ENCODE data around the gene MOB1B.
"Not testable (repeated sequence)": the region's sequence is repeated elsewhere in the genome, so short reads cannot be mapped to it uniquely, and the experiment has no call there.

MOB1B gene

DNA sequence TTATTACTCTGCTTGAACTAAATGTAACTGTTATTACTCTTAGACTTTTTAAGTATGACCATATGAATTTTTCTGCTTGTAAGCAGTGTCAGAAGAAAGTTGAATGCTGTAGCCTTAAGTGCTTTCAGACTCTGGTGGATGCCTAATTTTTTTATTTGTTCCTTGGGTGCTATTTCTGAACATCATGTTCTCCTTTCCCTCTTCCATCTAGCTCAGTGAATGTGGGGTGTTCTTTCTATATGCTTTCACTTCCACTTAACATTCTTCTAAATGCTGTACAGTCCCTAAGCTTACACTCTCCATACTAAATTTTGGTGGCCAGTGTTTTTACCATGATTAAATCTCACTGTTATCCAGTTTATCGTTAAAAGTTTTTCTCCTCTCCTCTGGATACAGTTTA, 94.9 kb downstream of the MOB1B start:
- Histone ChIP-seq H3K79me2 (ENCODE audit: control insufficient read depth, insufficient read depth, low read length) (peaks cover 31% of the 10 kb centered on the region), H3K4me3 (ENCODE audit: low read length) (no peak overlapping the region), H3K56ac (ENCODE audit: low read length) (no peak overlapping the region), H4K8ac (ENCODE audit: low read depth, low read length) (no peak overlapping the region), H2BK120ac (ENCODE audit: low read depth, low read length) (no peak overlapping the region), H2BK5ac (ENCODE audit: low read length) (no peak overlapping the region), H3K4ac (ENCODE audit: low read depth, low read length) (no peak overlapping the region), H3K18ac (ENCODE audit: low read length) (no peak overlapping the region), H3K27ac (ENCODE audit: low read depth, low read length) (no peak overlapping the region), H3K4me1 (ENCODE audit: control insufficient read depth, low read depth, low read length) (peaks cover 4% of the 10 kb centered on the region), H2AK5ac (ENCODE audit: low read length) (no peak overlapping the region), H3K4me2 (ENCODE audit: low read length) (no peak overlapping the region), H3K9ac (ENCODE audit: low read length) (no peak overlapping the region), H3K79me1 (ENCODE audit: low read length) (peaks cover 5% of the 10 kb centered on the region), H3K23ac (ENCODE audit: low read length) (no peak overlapping the region), H3K27me3 (ENCODE audit: insufficient read depth, low read length, poor library complexity) (no peaks in the 10 kb centered on the region), H4K5ac (ENCODE audit: low read length) (no peak overlapping the region), H3K36me3 (ENCODE audit: control insufficient read depth, insufficient read depth, low read length) (no peaks in the 10 kb centered on the region), H2BK15ac (replicated peaks; ENCODE audit: low read depth) (no peak overlapping the region)
- WGBS (ENCODE audit: extremely low coverage, insufficient coverage, low lambda C conversion rate) = no CpG with 5 or more reads among the region's 1 CpG
- no peak for DNase-seq

GRCh38 chr4:70997546-70997945, 95.4 kb downstream of the MOB1B start:
- Histone ChIP-seq H4K8ac (ENCODE audit: low read depth, low read length) (no peak overlapping the region), H3K79me2 (ENCODE audit: control insufficient read depth, insufficient read depth, low read length) (peaks cover 31% of the 10 kb centered on the region), H2BK120ac (ENCODE audit: low read depth, low read length) (no peak overlapping the region), H3K27ac (ENCODE audit: low read depth, low read length) (no peak overlapping the region), H3K36me3 (ENCODE audit: control insufficient read depth, insufficient read depth, low read length) (no peaks in the 10 kb centered on the region), H2BK5ac (ENCODE audit: low read length) (no peak overlapping the region), H3K18ac (ENCODE audit: low read length) (no peak overlapping the region), H2AK5ac (ENCODE audit: low read length) (no peak overlapping the region), H3K79me1 (ENCODE audit: low read length) (peaks cover 5% of the 10 kb centered on the region), H4K5ac (ENCODE audit: low read length) (no peak overlapping the region), H3K23ac (ENCODE audit: low read length) (no peak overlapping the region), H3K4me2 (ENCODE audit: low read length) (no peak overlapping the region), H3K4ac (ENCODE audit: low read depth, low read length) (no peak overlapping the region), H3K9ac (ENCODE audit: low read length) (no peak overlapping the region), H3K4me3 (ENCODE audit: low read length) (no peak overlapping the region), H3K4me1 (ENCODE audit: control insufficient read depth, low read depth, low read length) (peaks cover 4% of the 10 kb centered on the region), H3K56ac (ENCODE audit: low read length) (no peak overlapping the region), H3K27me3 (ENCODE audit: insufficient read depth, low read length, poor library complexity) (no peaks in the 10 kb centered on the region), H2BK15ac (replicated peaks; ENCODE audit: low read depth) (no peak overlapping the region)
- no peak for DNase-seq
- WGBS (ENCODE audit: extremely low coverage, insufficient coverage, low lambda C conversion rate) = no CpG with 5 or more reads among the region's 2 CpGs

- not testable (repeated sequence) for H4K8ac ChIP-seq (ENCODE audit: low read depth, low read length); H3K36me3 ChIP-seq (ENCODE audit: control insufficient read depth, insufficient read depth, low read length); H3K4ac ChIP-seq (ENCODE audit: low read depth, low read length); H3K4me1 ChIP-seq (ENCODE audit: control insufficient read depth, low read depth, low read length); H3K56ac ChIP-seq (ENCODE audit: low read length); H3K9ac ChIP-seq (ENCODE audit: low read length); H2BK5ac ChIP-seq (ENCODE audit: low read length); H3K27me3 ChIP-seq (ENCODE audit: insufficient read depth, low read length, poor library complexity); H3K4me3 ChIP-seq (ENCODE audit: low read length); H2AK5ac ChIP-seq (ENCODE audit: low read length); H3K18ac ChIP-seq (ENCODE audit: low read length); DNase-seq; H2BK15ac ChIP-seq (replicated peaks; ENCODE audit: low read depth); H4K5ac ChIP-seq (ENCODE audit: low read length); H3K79me1 ChIP-seq (ENCODE audit: low read length); H3K27ac ChIP-seq (ENCODE audit: low read depth, low read length); H3K23ac ChIP-seq (ENCODE audit: low read length); H3K4me2 ChIP-seq (ENCODE audit: low read length); H2BK120ac ChIP-seq (ENCODE audit: low read depth, low read length)
- H3K79me2 ChIP-seq (ENCODE audit: control insufficient read depth, insufficient read depth, low read length) = peaks cover 27% of the 10 kb centered on the region
Observed at GRCh38 chr4:70999639-71000038, 97.5 kb downstream of the MOB1B start.

- H3K56ac ChIP-seq (ENCODE audit: low read length); H3K4ac ChIP-seq (ENCODE audit: low read depth, low read length); DNase-seq; H3K9ac ChIP-seq (ENCODE audit: low read length); H3K79me1 ChIP-seq (ENCODE audit: low read length); H2BK120ac ChIP-seq (ENCODE audit: low read depth, low read length); H3K27me3 ChIP-seq (ENCODE audit: insufficient read depth, low read length, poor library complexity); H3K27ac ChIP-seq (ENCODE audit: low read depth, low read length); H3K4me3 ChIP-seq (ENCODE audit: low read length); H3K18ac ChIP-seq (ENCODE audit: low read length); H3K36me3 ChIP-seq (ENCODE audit: control insufficient read depth, insufficient read depth, low read length); H3K23ac ChIP-seq (ENCODE audit: low read length); H2BK15ac ChIP-seq (replicated peaks; ENCODE audit: low read depth); H4K5ac ChIP-seq (ENCODE audit: low read length); H2AK5ac ChIP-seq (ENCODE audit: low read length); H3K4me2 ChIP-seq (ENCODE audit: low read length); H4K8ac ChIP-seq (ENCODE audit: low read depth, low read length); H2BK5ac ChIP-seq (ENCODE audit: low read length); H3K4me1 ChIP-seq (ENCODE audit: control insufficient read depth, low read depth, low read length): not testable (repeated sequence)
- peaks cover 13% of the 10 kb centered on the region for H3K79me2 ChIP-seq (ENCODE audit: control insufficient read depth, insufficient read depth, low read length)
- WGBS (ENCODE audit: extremely low coverage, insufficient coverage, low lambda C conversion rate) = no CpG with 5 or more reads among the region's 4 CpGs
Observed at GRCh38 chr4:71001363-71001762, 99.2 kb downstream of the MOB1B start.

DNA sequence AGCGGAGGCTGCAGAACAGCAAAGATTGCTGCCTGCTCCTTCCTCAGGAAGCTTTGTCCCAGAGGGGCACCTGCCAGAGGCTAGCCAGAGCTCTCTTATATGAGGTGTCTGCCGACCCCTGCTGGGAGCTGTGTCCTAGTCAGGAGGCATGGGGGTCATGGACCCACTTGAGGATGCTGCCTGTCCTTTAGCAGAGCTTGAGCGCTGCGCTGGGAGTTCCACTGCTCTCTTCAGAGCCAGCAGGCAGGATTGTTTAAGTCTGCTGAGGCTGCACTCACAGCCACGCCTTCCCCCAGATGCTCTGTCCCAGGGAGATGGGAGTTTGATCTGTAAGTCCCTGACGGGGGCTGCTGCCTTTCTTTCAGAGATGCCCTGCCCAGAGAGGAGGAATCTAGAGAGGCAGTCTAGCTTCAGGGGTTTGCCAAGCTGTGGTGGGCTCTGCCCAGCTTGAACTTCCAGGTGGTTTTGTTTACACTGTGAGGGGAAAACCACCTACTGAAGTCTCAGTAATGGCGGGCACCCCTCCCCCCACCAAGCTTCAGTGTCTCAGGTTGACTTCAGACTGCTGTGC, 102.2 kb downstream of the MOB1B start:
- Histone ChIP-seq H3K23ac (ENCODE audit: low read length) (no peak overlapping the region), H4K8ac (ENCODE audit: low read depth, low read length) (no peak overlapping the region), H3K18ac (ENCODE audit: low read length) (no peak overlapping the region), H3K9ac (ENCODE audit: low read length) (no peak overlapping the region), H3K4me1 (ENCODE audit: control insufficient read depth, low read depth, low read length) (no peaks in the 10 kb centered on the region), H2BK5ac (ENCODE audit: low read length) (no peak overlapping the region), H3K27me3 (ENCODE audit: insufficient read depth, low read length, poor library complexity) (no peaks in the 10 kb centered on the region), H3K79me2 (ENCODE audit: control insufficient read depth, insufficient read depth, low read length) (peaks cover 8% of the 10 kb centered on the region), H4K5ac (ENCODE audit: low read length) (no peak overlapping the region), H2BK120ac (ENCODE audit: low read depth, low read length) (no peak overlapping the region), H3K27ac (ENCODE audit: low read depth, low read length) (no peak overlapping the region), H2AK5ac (ENCODE audit: low read length) (no peak overlapping the region), H2BK15ac (replicated peaks; ENCODE audit: low read depth) (no peak overlapping the region), H3K4me3 (ENCODE audit: low read length) (no peak overlapping the region), H3K79me1 (ENCODE audit: low read length) (no peaks in the 10 kb centered on the region), H3K36me3 (ENCODE audit: control insufficient read depth, insufficient read depth, low read length) (no peaks in the 10 kb centered on the region), H3K56ac (ENCODE audit: low read length) (no peak overlapping the region), H3K4ac (ENCODE audit: low read depth, low read length) (no peak overlapping the region), H3K4me2 (ENCODE audit: low read length) (no peak overlapping the region)
- WGBS (ENCODE audit: extremely low coverage, insufficient coverage, low lambda C conversion rate) = no CpG with 5 or more reads among the region's 7 CpGs
- peak; percentile 61 for DNase-seq

DNA sequence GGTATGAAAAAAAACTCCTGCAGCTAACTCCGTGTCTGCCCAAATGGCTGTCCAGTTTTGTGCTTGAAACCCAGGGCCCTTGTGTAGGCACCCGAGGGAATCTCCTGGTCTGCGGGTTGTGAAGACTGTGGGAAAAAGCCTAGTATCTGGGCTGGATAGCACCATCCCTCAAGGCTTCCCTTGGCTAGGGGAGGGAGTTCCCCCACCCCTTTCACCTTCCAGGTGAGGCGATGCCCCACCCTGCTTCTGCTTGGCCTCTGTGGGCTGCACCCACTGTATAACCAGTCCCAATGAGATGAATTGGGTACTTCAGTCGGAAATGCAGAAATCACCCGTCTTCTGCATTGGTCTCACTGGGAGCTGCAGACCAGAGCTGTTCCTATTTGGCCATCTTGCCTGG, 102.9 kb downstream of the MOB1B start:
- H2AK5ac ChIP-seq (ENCODE audit: low read length); H3K79me2 ChIP-seq (ENCODE audit: control insufficient read depth, insufficient read depth, low read length); H3K4me2 ChIP-seq (ENCODE audit: low read length); H4K8ac ChIP-seq (ENCODE audit: low read depth, low read length); H2BK120ac ChIP-seq (ENCODE audit: low read depth, low read length); H3K4ac ChIP-seq (ENCODE audit: low read depth, low read length); H3K4me3 ChIP-seq (ENCODE audit: low read length); H3K79me1 ChIP-seq (ENCODE audit: low read length); H3K4me1 ChIP-seq (ENCODE audit: control insufficient read depth, low read depth, low read length); DNase-seq; H3K27ac ChIP-seq (ENCODE audit: low read depth, low read length); H3K18ac ChIP-seq (ENCODE audit: low read length); H3K27me3 ChIP-seq (ENCODE audit: insufficient read depth, low read length, poor library complexity); H3K9ac ChIP-seq (ENCODE audit: low read length); H2BK5ac ChIP-seq (ENCODE audit: low read length); H3K23ac ChIP-seq (ENCODE audit: low read length); H3K56ac ChIP-seq (ENCODE audit: low read length); H2BK15ac ChIP-seq (replicated peaks; ENCODE audit: low read depth); H4K5ac ChIP-seq (ENCODE audit: low read length); H3K36me3 ChIP-seq (ENCODE audit: control insufficient read depth, insufficient read depth, low read length): not testable (repeated sequence)
- WGBS (ENCODE audit: extremely low coverage, insufficient coverage, low lambda C conversion rate) = no CpG with 5 or more reads among the region's 6 CpGs

Measured in mesendoderm (in vitro differentiated cells).